IMR-90 (cell line): ENCODE results near the gene DACT2. TPM values are rescaled to one million over a fixed set of nuclear protein-coding genes. Genes with fewer than 3 reads are reported as not detected.

ENCODE experiments used
- ATAC-seq: fragments of 200-7000 bp; cut with Tn5 transposase; 2 replicates; pipeline ENCODE4 v1.9.1; 2020; ENCODE audit warnings: low read depth, mild to moderate bottlenecking, moderate library complexity
- BruUV-seq: library from RNA; stranded (reverse); fragments of 400-500 nt; replicated peaks from 2 replicates; lab custom pipeline; 2021; lab: Mats Ljungman, UMichigan
- CTCF ChIA-PET: fragments of 300-600 bp; formaldehyde crosslinking; extraction: SDS; loops from one replicate; lab custom pipeline; 2021; ENCODE audit warnings: antibody characterized with exemption; lab: Yijun Ruan, JAX
- POLR2A ChIA-PET: fragments of 300-600 bp; sonication (Branson Sonifier 250); formaldehyde crosslinking; loops from one replicate; lab custom pipeline; 2022; ENCODE audit warnings: antibody characterized with exemption; ENCODE audit not compliant: unreplicated experiment; lab: Charles Lee
- DNase-seq: peaks from one replicate; pipeline ENCODE4 v3.0.0; 2013
- H2AFZ ChIP-seq: replicated peaks from 2 replicates; pipeline ENCODE3; 2013; ENCODE audit warnings: low read length, mild to moderate bottlenecking; ENCODE audit not compliant: poor library complexity
- H2AK5ac ChIP-seq: 2 replicates; pipeline ENCODE4 v1.6.1; 2013; ENCODE audit warnings: low read depth, low read length, inconsistent platforms
- H2AK9ac ChIP-seq: replicated peaks from 2 replicates; pipeline ENCODE3; 2013; ENCODE audit warnings: mild to moderate bottlenecking, low read depth, low read length, moderate library complexity; ENCODE audit not compliant: poor library complexity
- H2BK120ac ChIP-seq: 2 replicates; pipeline ENCODE4 v1.6.1; 2013; ENCODE audit warnings: low read depth, low read length, inconsistent platforms
- H2BK15ac ChIP-seq: 3 replicates; pipeline ENCODE4 v1.6.1; 2013; ENCODE audit warnings: low read depth, low read length, inconsistent platforms
- H2BK20ac ChIP-seq: 2 replicates; pipeline ENCODE4 v1.6.1; 2013; ENCODE audit warnings: low read depth, mild to moderate bottlenecking, inconsistent platforms, low read length, moderate library complexity
- H2BK5ac ChIP-seq: 2 replicates; pipeline ENCODE4 v1.6.1; 2013; ENCODE audit warnings: mild to moderate bottlenecking, low read depth, low read length, inconsistent platforms; ENCODE audit not compliant: poor library complexity, severe bottlenecking
- H3K14ac ChIP-seq: replicated peaks from 2 replicates; pipeline ENCODE4 v1.6.1; 2013; ENCODE audit warnings: low read depth, low read length, inconsistent platforms
- H3K18ac ChIP-seq: 2 replicates; pipeline ENCODE4 v1.6.1; 2013; ENCODE audit warnings: low read depth, low read length, control low read depth
- H3K23ac ChIP-seq: 2 replicates; pipeline ENCODE4 v1.6.1; 2013; ENCODE audit warnings: low read depth, low read length, inconsistent platforms
- H3K27ac ChIP-seq: 2 replicates; pipeline ENCODE4 v1.5.1; 2013; ENCODE audit warnings: mild to moderate bottlenecking, control low read depth, low read length; ENCODE audit not compliant: insufficient read depth
- H3K27me3 ChIP-seq: 2 replicates; pipeline ENCODE4 v1.6.1; 2013; ENCODE audit warnings: low read length; ENCODE audit not compliant: control insufficient read depth, insufficient read depth
- H3K36me3 ChIP-seq: 2 replicates; pipeline ENCODE4 v1.6.1; 2013; ENCODE audit warnings: low read length, mixed read lengths; ENCODE audit not compliant: control insufficient read depth, insufficient read depth
- H3K4ac ChIP-seq: 2 replicates; pipeline ENCODE4 v1.6.1; 2013; ENCODE audit warnings: low read depth, low read length, inconsistent platforms
- H3K4me1 ChIP-seq: 2 replicates; pipeline ENCODE4 v1.6.1; 2013; ENCODE audit warnings: low read length, mixed read lengths; ENCODE audit not compliant: control insufficient read depth, insufficient read depth
- H3K4me2 ChIP-seq: 2 replicates; pipeline ENCODE4 v1.6.1; 2013; ENCODE audit warnings: low read depth, mild to moderate bottlenecking, control low read depth, low read length, moderate library complexity
- H3K4me3 ChIP-seq: 2 replicates; pipeline ENCODE4 v1.5.1; 2013; ENCODE audit warnings: low read depth, mild to moderate bottlenecking, control low read depth, low read length, moderate library complexity; ENCODE audit not compliant: insufficient read depth
- H3K56ac ChIP-seq: 2 replicates; pipeline ENCODE4 v1.6.1; 2013; ENCODE audit warnings: low read length, inconsistent platforms; ENCODE audit not compliant: insufficient read depth; ENCODE audit errors: extremely low read depth
- H3K79me1 ChIP-seq, 2 experiments: 2 replicates each; pipeline ENCODE4 v1.6.1; 2013; ENCODE audit warnings: low read length in 2 of 2, inconsistent platforms in 1 of 2, low read depth in 1 of 2
- H3K9ac ChIP-seq: 2 replicates; pipeline ENCODE4 v1.6.1; 2013; ENCODE audit warnings: low read depth, low read length, control low read depth
- H3K9me1 ChIP-seq: 2 replicates; pipeline ENCODE4 v1.6.1; 2013; ENCODE audit warnings: low read length, inconsistent platforms; ENCODE audit not compliant: insufficient read depth
- H3K9me3 ChIP-seq: 2 replicates; pipeline ENCODE4 v1.6.1; 2013; ENCODE audit warnings: low read length; ENCODE audit not compliant: control insufficient read depth, insufficient read depth
- H4K20me1 ChIP-seq: 2 replicates; pipeline ENCODE4 v1.6.1; 2013; ENCODE audit warnings: low read length, inconsistent platforms; ENCODE audit not compliant: insufficient read depth
- H4K5ac ChIP-seq: 2 replicates; pipeline ENCODE4 v1.6.1; 2013; ENCODE audit warnings: mild to moderate bottlenecking, low read depth, low read length, control low read depth
- H4K8ac ChIP-seq, 2 experiments: 2 replicates each; pipeline ENCODE4 v1.6.1; 2013; ENCODE audit warnings: low read depth in 2 of 2, low read length in 2 of 2, control low read depth in 1 of 2, inconsistent platforms in 1 of 2
- H4K91ac ChIP-seq: 2 replicates; pipeline ENCODE4 v1.6.1; 2013; ENCODE audit warnings: low read depth, low read length, inconsistent platforms; ENCODE audit not compliant: insufficient read depth
- MXI1 ChIP-seq: IDR thresholded peaks from 2 replicates; pipeline ENCODE4 v1.6.1; 2012; ENCODE audit warnings: low read depth, mild to moderate bottlenecking, low read length, moderate library complexity, borderline replicate concordance
- RAD21 ChIP-seq: IDR thresholded peaks from 2 replicates; pipeline ENCODE4 v1.6.1; 2012; ENCODE audit warnings: low read length, improper control_type of control experiment
- WGBS, 2 experiments: methylation state at CpG; one replicate each; pipeline versions ENCODE4 v1.1.5 to v1.1.7; 2013; ENCODE audit warnings: missing lambda C conversion rate in 2 of 2; ENCODE audit not compliant: insufficient read length in 1 of 2; ENCODE audit errors: extremely low coverage in 2 of 2; 5-methylcytosine and 5-hydroxymethylcytosine counted together
- dilution Hi-C: fragments of 300-500 bp; cut with HindIII; formaldehyde crosslinking; loops from one replicate; pipeline ENCODE4 v1.14.3; 2018; ENCODE audit warnings: low sequenced_read_pairs; ENCODE audit not compliant: unreplicated experiment
- in situ Hi-C: fragments of 300-500 bp; cut with MboI; formaldehyde crosslinking; loops from 3 replicates; pipeline ENCODE4 v1.14.3; 2019; ENCODE audit warnings: low sequenced_read_pairs, inconsistent platforms, mixed read lengths
- intact Hi-C: fragments of 100-400 bp; cut with micrococcal nuclease; formaldehyde crosslinking; loops from 2 replicates; pipeline ENCODE4 v1.10.0; 2022
- polyA plus RNA-seq, 3 experiments: library from polyadenylated mRNA; depleted of rRNA; stranded (reverse); fragments of >200 nt; gene quantifications; 2 replicates each; pipeline ENCODE4 v1.2.3, GENCODE V29; 2012; ENCODE audit warnings: low replicate concordance in 1 of 3
- total RNA-seq: library from RNA; depleted of rRNA; stranded (reverse); fragments of >200 nt; gene quantifications from 2 replicates; pipeline ENCODE4 v1.2.3, GENCODE V29; 2012

Gene DACT2
- total and polyA plus RNA-seq, 2 of the 4 experiments (the other 2 are of a cell fraction) = not detected

GRCh38 chr6:168341280-168341900 lies 21.8 kb upstream of the DACT2 start:
- no peaks in the 10 kb centered on the region for H3K4me1 ChIP-seq
- H3K23ac ChIP-seq = no peak overlapping the region
- H4K8ac ChIP-seq = no peak overlapping the region
- no peak overlapping the region for H3K18ac ChIP-seq
- peaks cover 45% of the 10 kb centered on the region for H3K9me3 ChIP-seq
- in situ Hi-C loops (no loop called here), intact Hi-C loops (no loop called here), dilution Hi-C loops (no loop called here)
- H2BK5ac ChIP-seq = no peak overlapping the region
- H3K27me3 ChIP-seq = no peaks in the 10 kb centered on the region
- no peak overlapping the region for H3K27ac ChIP-seq
- 0% methylated on average over 2 of the region's 8 CpGs; no CpG with 5 or more reads in 1 of the 2 experiments for WGBS, 2 experiments
- no peak overlapping the region for H2AFZ ChIP-seq
- ATAC-seq (no peak), DNase-seq (no peak)
- H3K4ac ChIP-seq = no peak overlapping the region
- no peaks in the 10 kb centered on the region for H4K20me1 ChIP-seq
- ChIA-PET POLR2A (no interaction called here), CTCF (no interaction called here)
- no peaks in the 10 kb centered on the region for H3K79me1 ChIP-seq
- H4K91ac ChIP-seq = no peak overlapping the region
- H2BK120ac ChIP-seq = no peak overlapping the region
- no peak overlapping the region for H2BK15ac ChIP-seq
- H2BK20ac ChIP-seq = no peak overlapping the region
- no peaks in the 10 kb centered on the region for H3K9me1 ChIP-seq
- H2AK5ac ChIP-seq = no peak overlapping the region
- BruUV-seq = no TSS peak
- no peak overlapping the region for H3K4me3 ChIP-seq
- H3K4me2 ChIP-seq = no peak overlapping the region
- H4K5ac ChIP-seq = no peak overlapping the region
- no peaks in the 10 kb centered on the region for H3K36me3 ChIP-seq
- no peak overlapping the region for H3K14ac ChIP-seq
- no peak overlapping the region for H3K56ac ChIP-seq
- H2AK9ac ChIP-seq = no peak overlapping the region
- no peak overlapping the region for H3K9ac ChIP-seq
- TF ChIP-seq RAD21 (no peak), MXI1 (no peak)
